Mesothelial cell of epicardium (in vitro differentiated cells): Measurements from ENCODE around the gene LAMC3. TPM values are rescaled to one million over a fixed set of nuclear protein-coding genes. Genes with fewer than 3 reads are reported as not detected.

ENCODE experiments used
- DNase-seq, 2 experiments: peaks; one replicate each; pipeline ENCODE4 v3.0.0; 2021; ENCODE audit warnings: low spot score in 2 of 2; ENCODE audit not compliant: unreplicated experiment in 2 of 2
- H3K27ac Mint-ChIP-seq: 2 replicates; pipeline ENCODE4 v1.8.0; 2021; ENCODE audit warnings: mixed read lengths
- H3K27me3 Mint-ChIP-seq: 2 replicates; pipeline ENCODE4 v1.8.0; 2021; ENCODE audit warnings: low read depth, mixed read lengths
- H3K36me3 Mint-ChIP-seq: 2 replicates; pipeline ENCODE4 v1.8.0; 2021; ENCODE audit warnings: mixed read lengths
- H3K4me1 Mint-ChIP-seq: 2 replicates; pipeline ENCODE4 v1.8.0; 2021; ENCODE audit warnings: mixed read lengths
- H3K4me3 Mint-ChIP-seq: 2 replicates; pipeline ENCODE4 v1.8.0; 2021; ENCODE audit warnings: mild to moderate bottlenecking, moderate library complexity, mixed read lengths
- H3K9me3 Mint-ChIP-seq: 2 replicates; pipeline ENCODE4 v1.8.0; 2021; ENCODE audit warnings: mixed read lengths
- total RNA-seq: library from RNA; stranded (reverse); gene quantifications from 3 replicates; pipeline ENCODE4 v1.2.1, GENCODE V29; 2021
- TF ChIP-seq, protein P1 (sequence below): fragments of 200-600 bp; sonication (generic); IDR thresholded peaks from one replicate; pipeline ENCODE4 v1.5.0; 2021; ENCODE audit warnings: antibody characterized with exemption; ENCODE audit not compliant: unreplicated experiment

LAMC3 gene
- total RNA-seq, 1 donor from 2014 or later: 18.3 TPM

DNA sequence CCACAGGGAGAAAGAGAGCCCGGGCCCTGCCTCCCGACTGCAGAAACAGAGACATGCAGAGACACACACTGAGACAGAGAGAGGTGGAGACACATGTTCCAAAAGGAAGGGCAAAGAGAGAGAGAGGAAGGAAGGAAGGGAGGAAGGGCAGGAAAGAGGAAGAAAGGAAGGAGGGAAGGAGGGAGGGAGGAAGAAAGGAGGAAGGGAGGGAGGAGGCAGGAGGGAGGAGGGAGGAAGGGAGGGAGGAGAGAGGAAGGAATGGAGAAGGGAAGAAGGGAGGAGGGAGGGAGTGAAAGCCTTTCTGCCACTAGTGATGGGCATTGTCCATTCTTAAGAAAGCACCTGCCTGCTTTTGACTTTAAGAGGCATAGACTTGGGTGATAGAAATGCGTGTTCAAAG, 38.1 kb upstream of the LAMC3 start:
- Mint-ChIP-seq H3K36me3 (no peaks in the 10 kb centered on the region), H3K4me1 (no peaks in the 10 kb centered on the region), H3K27ac (no peak overlapping the region), H3K4me3 (no peak overlapping the region), H3K27me3 (peaks cover 15% of the 10 kb centered on the region), H3K9me3 (no peaks in the 10 kb centered on the region)
- DNase-seq: no peak
- TF ChIP-seq, protein P1, sequence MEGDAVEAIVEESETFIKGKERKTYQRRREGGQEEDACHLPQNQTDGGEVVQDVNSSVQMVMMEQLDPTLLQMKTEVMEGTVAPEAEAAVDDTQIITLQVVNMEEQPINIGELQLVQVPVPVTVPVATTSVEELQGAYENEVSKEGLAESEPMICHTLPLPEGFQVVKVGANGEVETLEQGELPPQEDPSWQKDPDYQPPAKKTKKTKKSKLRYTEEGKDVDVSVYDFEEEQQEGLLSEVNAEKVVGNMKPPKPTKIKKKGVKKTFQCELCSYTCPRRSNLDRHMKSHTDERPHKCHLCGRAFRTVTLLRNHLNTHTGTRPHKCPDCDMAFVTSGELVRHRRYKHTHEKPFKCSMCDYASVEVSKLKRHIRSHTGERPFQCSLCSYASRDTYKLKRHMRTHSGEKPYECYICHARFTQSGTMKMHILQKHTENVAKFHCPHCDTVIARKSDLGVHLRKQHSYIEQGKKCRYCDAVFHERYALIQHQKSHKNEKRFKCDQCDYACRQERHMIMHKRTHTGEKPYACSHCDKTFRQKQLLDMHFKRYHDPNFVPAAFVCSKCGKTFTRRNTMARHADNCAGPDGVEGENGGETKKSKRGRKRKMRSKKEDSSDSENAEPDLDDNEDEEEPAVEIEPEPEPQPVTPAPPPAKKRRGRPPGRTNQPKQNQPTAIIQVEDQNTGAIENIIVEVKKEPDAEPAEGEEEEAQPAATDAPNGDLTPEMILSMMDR: no peak

DNA sequence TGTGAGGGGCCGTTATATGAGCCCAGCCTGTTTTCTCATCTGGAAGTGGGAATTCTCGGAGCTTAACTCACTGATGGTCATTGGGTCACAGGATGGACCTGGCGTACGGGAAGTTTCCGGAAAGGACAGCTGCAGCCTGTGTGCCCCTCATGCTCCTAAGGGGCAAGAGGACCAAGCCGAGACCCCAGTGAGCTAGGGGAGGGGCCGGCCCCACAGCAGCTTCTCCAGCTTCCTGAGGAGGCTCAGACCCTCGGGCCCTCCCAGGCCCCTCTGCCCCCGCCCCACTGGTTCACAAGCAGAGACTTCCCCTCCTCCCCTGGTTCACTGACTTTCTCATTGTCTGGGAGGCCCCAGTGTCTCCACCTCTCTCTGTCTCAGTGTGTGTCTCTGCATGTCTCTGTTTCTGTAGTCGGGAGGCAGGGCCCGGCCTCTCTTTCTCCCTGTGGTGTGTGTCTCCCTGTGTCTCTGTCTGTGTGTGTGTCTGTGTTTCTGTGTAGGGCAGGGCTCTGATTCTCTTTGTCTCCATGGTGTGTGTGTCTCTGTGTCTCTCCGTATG, 37.6 kb upstream of the LAMC3 start:
- Mint-ChIP-seq H3K4me1 (no peaks in the 10 kb centered on the region), H3K9me3 (no peaks in the 10 kb centered on the region), H3K4me3 (no peak overlapping the region), H3K27me3 (peaks cover 15% of the 10 kb centered on the region), H3K36me3 (no peaks in the 10 kb centered on the region), H3K27ac (no peak overlapping the region)
- TF ChIP-seq, protein P1: no peak
- no peak for DNase-seq

DNA sequence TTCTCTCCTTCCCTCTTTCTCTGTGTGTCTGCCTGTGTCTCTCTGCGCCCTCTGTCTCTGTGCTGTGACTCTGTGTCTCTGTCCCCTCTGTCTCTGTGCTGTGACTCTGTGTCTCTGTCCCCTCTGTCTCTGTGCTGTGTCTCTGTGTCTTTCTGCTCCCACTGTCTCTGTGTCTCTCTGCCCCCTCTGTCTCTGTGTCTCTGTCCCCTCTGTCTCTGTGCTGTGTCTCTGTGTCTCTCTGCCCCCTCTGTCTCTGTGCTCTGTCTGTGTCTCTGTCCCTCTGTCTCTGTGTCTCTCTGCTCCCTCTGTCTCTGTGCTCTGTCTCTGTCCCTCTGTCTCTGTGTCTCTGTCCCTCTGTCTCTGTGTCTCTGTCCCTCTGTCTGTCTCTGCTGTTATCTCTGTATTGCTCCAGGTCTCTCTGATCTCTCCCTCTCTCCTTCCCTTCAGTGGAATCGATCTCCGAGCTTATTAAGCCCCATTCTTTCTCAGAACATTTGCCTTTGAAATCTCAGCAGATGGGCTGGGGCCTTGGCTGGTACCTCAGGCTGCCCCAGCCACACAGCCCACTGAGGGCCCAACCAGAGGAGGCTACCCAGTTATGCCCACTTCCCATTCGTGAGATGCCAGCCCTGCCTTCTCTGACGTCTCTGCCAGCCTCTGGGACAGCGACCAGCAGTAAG, 36.6 kb upstream of the LAMC3 start:
- Mint-ChIP-seq H3K27ac (no peak overlapping the region), H3K27me3 (peaks cover 15% of the 10 kb centered on the region), H3K9me3 (no peaks in the 10 kb centered on the region), H3K36me3 (no peaks in the 10 kb centered on the region), H3K4me1 (no peaks in the 10 kb centered on the region), H3K4me3 (no peak overlapping the region)
- DNase-seq: no peak
- TF ChIP-seq, protein P1: no peak

DNA sequence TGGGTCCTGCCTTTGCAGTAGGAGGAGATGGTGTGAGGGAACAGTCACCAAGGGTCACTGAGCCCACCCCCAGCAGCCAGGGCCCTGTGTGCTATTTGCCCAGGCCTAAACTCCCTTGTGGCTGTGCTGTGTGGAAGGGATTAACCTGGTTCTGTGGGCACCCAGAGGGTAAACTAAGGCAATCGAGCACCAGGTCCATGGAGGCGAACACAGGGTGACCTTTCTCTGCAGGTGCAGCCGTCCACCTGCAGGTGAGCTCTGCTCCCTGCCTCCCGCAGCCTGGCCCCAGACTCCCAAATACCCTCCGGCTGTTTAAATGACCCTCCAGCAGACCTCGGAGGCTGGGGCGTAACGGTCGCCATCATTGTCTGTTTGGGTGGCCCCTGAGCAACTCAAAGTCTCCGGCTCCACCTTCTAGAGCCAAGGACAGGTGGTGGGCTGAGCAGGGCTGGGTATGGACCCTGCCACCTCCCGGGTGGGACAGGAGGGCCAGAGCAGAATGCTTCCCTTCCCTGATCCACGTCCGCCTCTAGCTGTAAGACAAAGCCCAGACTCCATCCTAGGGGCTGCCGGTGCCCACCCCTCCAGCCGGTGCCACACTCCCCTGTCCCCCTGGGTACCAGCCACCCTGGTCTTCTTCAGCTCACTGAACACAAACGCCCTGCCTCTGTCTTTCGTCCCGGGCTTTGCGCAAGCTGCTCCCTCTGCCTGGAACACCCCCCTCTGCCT, 35.9 kb upstream of the LAMC3 start:
- Mint-ChIP-seq H3K27ac (no peak overlapping the region), H3K4me3 (no peak overlapping the region), H3K27me3 (peaks cover 15% of the 10 kb centered on the region), H3K9me3 (no peaks in the 10 kb centered on the region), H3K4me1 (no peaks in the 10 kb centered on the region), H3K36me3 (no peaks in the 10 kb centered on the region)
- TF ChIP-seq, protein P1: no peak
- no peak for DNase-seq

DNA sequence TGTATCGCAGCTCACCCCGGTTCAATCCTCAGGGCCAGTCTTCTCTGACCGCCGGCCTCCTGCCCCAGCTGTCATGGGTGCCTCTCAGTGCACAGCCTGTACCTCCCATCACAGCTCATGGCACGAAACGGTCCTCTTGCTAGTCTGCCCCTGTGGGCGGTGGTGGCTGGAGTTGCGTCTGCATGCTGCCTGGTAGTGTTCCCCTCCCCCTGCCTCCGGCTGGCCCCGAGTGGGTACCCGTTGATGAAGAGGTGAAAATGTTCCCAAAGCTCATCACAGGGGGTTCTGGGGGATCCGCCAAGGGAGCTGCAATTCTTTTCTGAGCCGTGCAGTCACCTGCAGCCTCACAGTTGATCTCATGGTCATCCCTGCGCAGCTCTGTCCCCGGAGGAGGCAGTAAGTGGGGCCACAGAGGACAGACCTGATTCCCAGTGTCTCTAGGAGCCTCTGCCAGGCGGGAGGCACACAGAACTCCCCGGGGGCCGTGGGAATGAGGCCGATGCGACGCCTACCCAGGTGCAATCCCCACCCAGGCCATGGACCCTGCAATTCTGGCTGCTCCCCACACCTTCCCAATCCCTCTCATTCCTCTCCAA, 35.2 kb upstream of the LAMC3 start:
- no peak overlapping the region for H3K4me3 Mint-ChIP-seq
- H3K36me3 Mint-ChIP-seq: no peaks in the 10 kb centered on the region
- TF ChIP-seq, protein P1: no peak
- no peak overlapping the region for H3K27ac Mint-ChIP-seq
- no peaks in the 10 kb centered on the region for H3K9me3 Mint-ChIP-seq
- no peak for DNase-seq
- H3K27me3 Mint-ChIP-seq: peaks cover 15% of the 10 kb centered on the region
- H3K4me1 Mint-ChIP-seq: no peaks in the 10 kb centered on the region
